Peyer's patch (tissue), 4 donors: ENCODE results near the gene F3.

Experiments used
- CTCF ChIP-seq, 6 experiments: fragments of 450-650 bp in 4 of 6; fragments of 200-600 bp in 2 of 6; sonication (generic) in 1 of 6; IDR thresholded peaks; one replicate each; pipeline ENCODE4 v1.5.1; 2017 to 2019; ENCODE audit warnings: antibody characterized with exemption in 6 of 6, mild to moderate bottlenecking in 3 of 6, moderate library complexity in 1 of 6
- POLR2A ChIP-seq, 2 donors: fragments of 450-650 bp; IDR thresholded peaks; one replicate each; pipeline ENCODE4 v1.5.1; 2017; ENCODE audit warnings: antibody characterized with exemption in 2 of 2, mild to moderate bottlenecking in 2 of 2, moderate library complexity in 2 of 2

- TF ChIP-seq CTCF (IDR thresholded peaks at IDR 0.05) (peak in 4 of 6 experiments; percentile 33 to 62 (median 53)), POLR2A (IDR thresholded peaks at IDR 0.05) (no peak)
Observed at GRCh38 chr1:94522304-94522703, 19.3 kb downstream of the F3 start.
